HG02678 (cell line): ENCODE measurements around the gene SYN1.
A peak's percentile ranks its signal among the peaks of the same experiment; 100 is the strongest.
"Not testable (repeated sequence)": the region's sequence is repeated elsewhere in the genome, so short reads cannot be mapped to it uniquely, and the experiment has no call there.

Experiments used
- ATAC-seq: cut with Tn5 transposase; IDR thresholded peaks from one replicate; pipeline ENCODE4 v1.9.1; 2021; ENCODE audit warnings: mild to moderate bottlenecking, moderate library complexity; ENCODE audit not compliant: unreplicated experiment

SYN1 gene

GRCh38 chrX:47603125-47603524 is 16.5 kb downstream of the SYN1 start:
- not testable (repeated sequence) for ATAC-seq

DNA sequence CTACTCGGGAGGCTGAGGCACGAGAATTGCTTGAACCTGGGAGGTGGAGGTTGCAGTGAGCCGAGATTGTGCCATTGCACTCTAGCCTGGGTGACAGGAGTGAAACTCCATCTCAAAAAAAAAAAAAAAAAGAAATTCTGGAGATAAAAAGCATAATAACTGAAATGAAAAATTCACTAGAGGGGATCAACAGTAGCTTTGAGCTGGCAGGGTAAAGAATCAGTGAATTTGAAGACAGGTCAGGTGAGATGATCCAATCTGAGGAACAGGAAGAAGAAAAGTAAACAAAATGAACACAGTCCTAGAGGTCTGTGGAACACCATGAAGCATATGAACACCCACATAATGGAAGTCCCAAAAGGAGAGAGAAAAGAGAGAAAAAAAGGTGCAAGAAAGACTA is 22.4 kb downstream of the SYN1 start:
- no peak for ATAC-seq

DNA sequence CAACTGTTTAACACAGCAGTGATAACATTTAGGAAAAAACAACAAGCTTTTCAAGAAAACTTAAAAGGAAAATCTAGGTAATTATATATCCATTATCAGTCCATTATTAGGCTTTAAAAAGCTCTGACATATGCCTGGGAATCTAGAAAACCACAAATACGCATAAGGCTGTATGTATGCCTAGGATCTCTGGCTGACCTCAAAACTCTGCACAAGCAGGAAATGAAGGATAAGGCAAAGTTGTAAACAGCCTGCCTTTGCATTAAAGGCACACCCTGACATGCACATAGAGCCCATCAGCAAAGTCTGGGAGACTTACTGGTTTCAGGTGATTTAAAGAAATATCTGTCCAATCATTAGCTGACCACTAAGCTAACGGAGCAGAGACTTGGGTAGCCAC is 23.4 kb downstream of the SYN1 start:
- ATAC-seq = no peak

GRCh38 chrX:47595716-47596251 is 23.9 kb downstream of the SYN1 start:
- ATAC-seq = no peak

GRCh38 chrX:47593522-47593921 is 26.1 kb downstream of the SYN1 start:
- ATAC-seq = no peak

GRCh38 chrX:47590984-47591383 is 28.7 kb downstream of the SYN1 start:
- no peak for ATAC-seq

DNA sequence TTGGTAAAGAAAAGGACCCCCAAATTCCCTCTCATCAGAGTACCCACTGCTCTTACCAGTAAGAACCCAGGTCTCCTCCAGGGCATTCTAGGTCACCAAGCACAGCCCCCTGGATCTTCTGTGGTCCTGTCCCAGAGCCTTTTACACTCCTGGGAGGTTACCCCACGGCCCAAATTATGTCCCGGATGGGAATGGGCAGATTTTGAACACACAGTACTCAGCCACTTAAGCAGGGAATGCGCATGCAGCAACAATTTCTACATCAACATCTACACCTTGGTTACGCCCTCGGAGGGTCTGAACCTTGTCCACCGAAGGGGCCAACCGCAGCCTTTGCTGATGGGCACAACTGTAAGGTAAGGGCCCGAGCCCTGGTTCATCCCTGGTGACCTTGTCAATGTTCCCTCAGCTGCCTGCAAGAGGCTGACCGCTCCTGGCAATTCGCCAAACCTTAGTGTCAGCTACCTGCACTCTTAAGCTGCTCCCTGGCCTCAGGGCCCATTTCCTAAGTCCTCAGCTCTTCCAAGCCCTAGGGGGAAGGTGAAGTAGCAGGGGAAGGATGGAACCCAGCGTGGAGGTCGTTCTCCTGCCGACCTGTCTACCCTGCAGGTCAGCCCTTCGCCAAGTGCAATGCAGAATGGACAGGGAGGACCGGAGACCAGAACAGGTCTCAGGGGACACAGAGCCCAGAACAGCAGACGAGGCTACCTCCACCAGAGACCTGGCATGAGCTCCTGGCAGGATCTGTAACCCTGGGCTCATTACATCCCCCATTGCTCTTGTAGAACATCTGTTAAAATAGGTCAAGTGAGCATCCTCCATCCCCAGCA is 31.5 kb downstream of the SYN1 start:
- ATAC-seq = no peak

GRCh38 chrX:47587091-47587891 is 32.4 kb downstream of the SYN1 start:
- no peak for ATAC-seq

DNA sequence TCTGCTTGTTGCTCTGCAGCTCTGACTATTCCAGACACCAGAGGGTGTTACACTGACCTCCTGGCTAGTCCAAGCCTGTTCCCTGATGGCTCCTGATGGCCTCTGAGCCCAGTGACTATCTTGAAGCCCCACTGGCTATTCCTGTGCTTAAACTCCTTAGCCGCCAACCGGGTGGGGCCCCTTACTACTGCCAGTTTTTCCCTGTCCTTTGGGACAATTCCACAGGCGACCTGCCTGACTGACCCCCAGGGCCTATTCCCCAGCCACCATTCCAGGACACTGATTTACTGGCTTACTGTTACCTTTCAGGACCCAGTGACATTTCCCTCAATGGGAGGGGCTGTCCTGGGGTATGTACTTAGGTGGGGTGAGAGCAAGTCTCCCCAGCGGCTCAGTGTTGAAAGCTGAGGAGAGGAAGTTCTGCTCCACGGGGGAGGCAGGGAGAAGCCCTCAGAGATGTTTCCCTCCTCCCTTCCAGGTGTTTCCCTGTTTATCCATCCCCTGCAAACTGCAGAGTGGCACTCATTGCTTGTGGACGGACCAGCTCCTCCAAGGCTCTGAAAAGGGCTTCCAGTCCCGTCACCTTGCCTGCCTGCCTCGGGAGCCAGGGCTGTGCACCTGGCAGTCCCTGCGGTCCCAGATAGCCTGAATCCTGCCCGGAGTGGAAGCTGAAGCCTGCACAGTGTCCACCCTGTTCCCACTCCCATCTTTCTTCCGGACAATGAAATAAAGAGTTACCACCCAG is 33.4 kb downstream of the SYN1 start:
- ATAC-seq = no peak

DNA sequence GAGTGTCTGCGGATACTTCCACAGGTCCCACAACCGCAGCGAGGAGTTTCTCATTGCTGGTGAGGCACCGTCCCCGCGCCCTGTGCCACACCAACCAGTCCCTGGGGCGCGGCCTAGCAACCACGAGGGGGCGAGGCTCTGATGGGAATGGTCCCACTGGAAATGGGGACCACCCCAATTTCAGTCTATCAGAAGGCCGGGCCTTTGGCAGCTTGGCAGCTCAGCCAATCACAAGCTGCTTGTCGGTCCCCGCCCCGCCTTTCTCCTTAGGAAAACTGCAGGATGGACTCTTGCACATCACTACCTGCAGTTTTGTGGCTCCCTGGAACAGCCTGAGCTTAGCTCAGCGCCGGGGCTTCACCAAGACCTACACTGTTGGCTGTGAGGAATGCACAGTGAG is 34.4 kb downstream of the SYN1 start:
- ATAC-seq = no peak

DNA sequence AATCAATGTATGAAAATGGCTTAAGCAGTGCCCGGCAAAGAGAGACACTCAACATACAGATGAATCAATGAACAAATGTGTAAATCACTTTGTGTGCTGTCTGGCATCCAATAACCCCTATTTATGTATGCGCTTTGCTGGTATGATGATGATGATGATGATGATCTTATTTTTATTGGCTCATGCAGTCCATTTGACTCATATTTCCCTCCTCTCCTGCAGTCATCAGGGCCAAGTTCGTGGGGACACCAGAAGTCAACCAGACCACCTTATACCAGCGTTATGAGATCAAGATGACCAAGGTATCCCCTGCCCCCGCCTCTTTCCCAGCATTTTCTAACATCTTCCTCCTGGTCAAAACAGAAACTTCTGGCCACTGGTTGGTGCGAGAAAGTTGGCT is 34.9 kb downstream of the SYN1 start:
- no peak for ATAC-seq

DNA sequence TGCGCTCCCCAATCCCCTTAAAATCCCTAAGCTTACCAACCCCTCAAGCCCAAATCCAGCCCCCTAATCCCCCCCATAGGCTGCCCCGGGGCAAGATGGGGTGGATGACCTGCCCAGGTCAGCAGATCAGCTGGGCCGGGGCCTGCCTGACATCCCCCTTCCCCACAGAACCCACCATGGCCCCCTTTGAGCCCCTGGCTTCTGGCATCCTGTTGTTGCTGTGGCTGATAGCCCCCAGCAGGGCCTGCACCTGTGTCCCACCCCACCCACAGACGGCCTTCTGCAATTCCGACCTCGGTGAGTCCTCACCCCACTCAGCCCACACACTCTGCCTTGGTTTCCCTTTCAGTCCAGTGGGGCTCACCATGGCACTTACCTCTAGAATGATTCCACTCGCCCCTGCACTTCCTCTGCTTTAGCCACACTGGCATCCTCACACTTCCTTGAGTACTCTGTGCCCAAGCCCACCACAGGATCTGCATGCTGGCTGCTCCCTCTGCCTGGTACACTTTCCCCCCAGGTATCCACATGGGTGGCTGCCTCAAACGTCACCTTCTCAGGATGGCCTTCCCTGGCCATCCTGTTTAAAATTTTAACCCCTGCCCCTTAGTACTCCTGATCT is 36.3 kb downstream of the SYN1 start:
- ATAC-seq = no peak

- peak; percentile 91 for ATAC-seq
These were observed 37.7 kb downstream of the SYN1 start, which contains the start of gene TIMP1 for GRCh38 chrX:47581731-47582647. Gene TIMP1, plus strand, starts transcription at chrX:47582436. Its CDS starts 980 bp downstream, at chrX:47583416.

DNA sequence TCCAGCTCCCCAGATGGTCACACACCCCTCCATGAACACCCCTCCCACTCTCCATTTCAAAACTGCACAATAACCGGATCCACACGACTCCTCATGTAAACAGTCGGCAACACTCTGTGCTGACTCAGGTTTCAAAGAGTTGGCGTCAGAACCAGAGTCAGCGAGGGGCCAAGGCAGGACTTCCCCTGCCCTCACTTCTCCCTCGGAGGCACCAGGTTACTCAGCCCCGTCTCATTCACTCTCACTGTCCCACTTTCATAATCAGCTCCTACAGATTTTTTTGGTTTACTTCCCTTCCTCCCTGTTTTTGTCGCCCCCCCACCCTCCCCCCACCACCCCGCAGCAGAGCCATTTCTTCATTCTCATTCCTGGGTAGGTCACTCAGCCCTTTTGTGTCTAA is 40.1 kb downstream of the SYN1 start:
- ATAC-seq = no peak

GRCh38 chrX:47578692-47579091 is 41.0 kb downstream of the SYN1 start:
- ATAC-seq = no peak

DNA sequence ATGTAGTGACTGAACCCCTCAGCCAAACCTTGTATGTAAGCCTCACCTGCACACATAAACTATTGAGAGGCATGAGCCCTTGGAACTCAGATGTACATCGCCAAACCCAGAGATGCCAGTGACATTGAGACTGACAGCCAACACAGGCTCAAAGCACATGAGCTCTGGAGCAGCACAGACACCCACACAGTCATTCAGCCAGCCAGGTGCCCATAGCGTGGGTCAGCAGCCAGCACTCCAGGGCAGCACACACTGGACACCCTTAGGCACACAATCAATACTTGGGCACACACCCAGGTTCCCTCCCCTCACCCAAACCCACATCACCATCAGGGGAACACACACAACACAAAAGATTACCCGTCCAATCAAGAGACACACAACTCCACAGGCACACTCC is 41.8 kb downstream of the SYN1 start:
- ATAC-seq = no peak

GRCh38 chrX:47577424-47577823 is 42.2 kb downstream of the SYN1 start:
- no peak for ATAC-seq

GRCh38 chrX:47576021-47576898 is 43.4 kb downstream of the SYN1 start:
- no peak for ATAC-seq
